MM.1S (cell line): ENCODE data around the gene MAN2A2.
"Not testable (repeated sequence)": the region's sequence is repeated elsewhere in the genome, so short reads cannot be mapped to it uniquely, and the experiment has no call there.

Experiments used
- DNase-seq: peaks from one replicate; pipeline ENCODE4 v3.0.0-alpha.2; 2015
- H2AFZ ChIP-seq: fragments of 300-600 bp; sonication (generic); 2 replicates; pipeline ENCODE4 v1.6.0; 2016; ENCODE audit warnings: antibody characterized with exemption, low read length
- H3F3A ChIP-seq: fragments of 300-600 bp; sonication (generic); 2 replicates; pipeline ENCODE4 v1.6.1; 2016; ENCODE audit warnings: mild to moderate bottlenecking, antibody characterized with exemption, low read length, moderate library complexity, mixed read lengths; ENCODE audit not compliant: insufficient read depth
- H3K27ac ChIP-seq: fragments of 300-600 bp; sonication (generic); 2 replicates; pipeline ENCODE4 v1.5.1; 2016; ENCODE audit warnings: mild to moderate bottlenecking, low read length
- H3K27me3 ChIP-seq: fragments of 300-600 bp; sonication (generic); replicated peaks from 2 replicates; pipeline ENCODE4 v1.6.0; 2016; ENCODE audit warnings: low read length; ENCODE audit not compliant: insufficient read depth
- H3K36me3 ChIP-seq: fragments of 300-600 bp; sonication (generic); replicated peaks from 2 replicates; pipeline ENCODE4 v1.6.1; 2016; ENCODE audit warnings: mild to moderate bottlenecking, low read length, mixed read lengths; ENCODE audit not compliant: insufficient read depth
- H3K4me1 ChIP-seq: fragments of 300-600 bp; sonication (generic); 2 replicates; pipeline ENCODE4 v1.6.1; 2016; ENCODE audit warnings: low read length, mixed read lengths
- H3K4me2 ChIP-seq: fragments of 300-600 bp; sonication (generic); 2 replicates; pipeline ENCODE4 v1.6.0; 2016; ENCODE audit warnings: low read depth, low read length
- H3K4me3 ChIP-seq: fragments of 300-600 bp; sonication (generic); 2 replicates; pipeline ENCODE4 v1.5.1; 2016; ENCODE audit warnings: low read length, mixed read lengths
- H3K79me2 ChIP-seq: fragments of 300-600 bp; sonication (generic); 2 replicates; pipeline ENCODE4 v1.6.1; 2016; ENCODE audit warnings: mixed run types, low read length, mixed read lengths
- H3K9ac ChIP-seq: fragments of 300-600 bp; sonication (generic); 2 replicates; pipeline ENCODE4 v1.6.1; 2016; ENCODE audit warnings: low read length, mixed read lengths
- H3K9me2 ChIP-seq: fragments of 300-600 bp; sonication (generic); replicated peaks from 2 replicates; pipeline ENCODE4 v1.6.1; 2016; ENCODE audit warnings: mild to moderate bottlenecking, low read length, mixed read lengths; ENCODE audit not compliant: insufficient read depth
- H3K9me3 ChIP-seq: fragments of 300-600 bp; sonication (generic); replicated peaks from 2 replicates; pipeline ENCODE4 v1.6.1; 2016; ENCODE audit warnings: mild to moderate bottlenecking, low read length, mixed read lengths; ENCODE audit not compliant: insufficient read depth
- H4K20me1 ChIP-seq: fragments of 300-600 bp; sonication (generic); 2 replicates; pipeline ENCODE4 v1.6.1; 2016; ENCODE audit warnings: mild to moderate bottlenecking, low read length, moderate library complexity, mixed read lengths; ENCODE audit not compliant: insufficient read depth
- EZH2 ChIP-seq: fragments of 300-600 bp; sonication (generic); optimal IDR thresholded peaks from 2 replicates; pipeline ENCODE3; 2017; ENCODE audit warnings: low read depth, mild to moderate bottlenecking, antibody characterized with exemption, low read length, mixed read lengths
- EZH2phosphoT487 ChIP-seq: fragments of 300-600 bp; sonication (generic); IDR thresholded peaks from 2 replicates; pipeline ENCODE4 v1.6.1; 2018; ENCODE audit warnings: antibody characterized with exemption, low read length
- TF ChIP-seq, protein P1 (sequence below): fragments of 300-600 bp; sonication (generic); IDR thresholded peaks from 2 replicates; pipeline ENCODE4 v1.5.1; 2016; ENCODE audit warnings: antibody characterized with exemption, low read length, mixed read lengths

The MAN2A2 gene

DNA sequence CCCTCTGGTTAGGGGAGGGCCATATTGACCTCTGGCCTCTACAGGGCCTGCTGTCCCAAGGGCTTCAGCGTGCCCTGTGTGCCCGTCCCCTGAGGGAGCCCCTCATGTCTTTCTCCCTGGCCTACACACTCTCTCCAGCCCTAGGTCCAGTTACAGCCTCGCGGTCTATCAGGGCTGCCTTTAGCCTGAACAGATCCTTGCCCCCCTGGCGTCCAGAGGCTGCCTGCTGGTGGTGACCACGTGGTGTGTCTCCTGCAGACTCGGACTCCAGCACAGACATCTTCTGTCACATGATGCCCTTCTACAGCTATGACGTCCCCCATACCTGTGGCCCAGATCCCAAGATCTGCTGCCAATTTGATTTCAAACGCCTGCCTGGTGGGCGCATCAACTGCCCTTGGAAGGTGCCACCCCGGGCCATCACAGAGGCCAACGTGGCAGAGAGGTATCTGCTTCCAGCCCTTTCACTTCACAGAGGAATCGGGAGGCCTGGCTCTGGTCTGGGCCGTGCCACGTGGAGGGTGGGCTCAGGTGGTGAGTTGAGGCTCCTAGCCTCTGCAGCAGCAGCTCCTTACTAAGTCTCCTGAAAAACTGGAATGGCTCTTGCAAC is 4.1 kb downstream of the MAN2A2 start:
- Histone ChIP-seq H3K9me3 (no peaks in the 10 kb centered on the region), H3K4me3 (no peak overlapping the region), H4K20me1 (no peaks in the 10 kb centered on the region), H3K9ac (no peak overlapping the region), H3F3A (peaks cover 15% of the 10 kb centered on the region), H3K4me2 (no peak overlapping the region), H3K9me2 (no peaks in the 10 kb centered on the region), H3K79me2 (peaks cover 25% of the 10 kb centered on the region), H3K4me1 (no peaks in the 10 kb centered on the region), H3K36me3 (0 out of 2 replicates have a peak, but pooled peaks cover 8% of the 10 kb centered on the region), H3K27ac (no peak overlapping the region), H2AFZ (no peak overlapping the region), H3K27me3 (no peaks in the 10 kb centered on the region)
- TF ChIP-seq EZH2phosphoT487 (no peak), EZH2 (no peak)
- TF ChIP-seq, protein P1, sequence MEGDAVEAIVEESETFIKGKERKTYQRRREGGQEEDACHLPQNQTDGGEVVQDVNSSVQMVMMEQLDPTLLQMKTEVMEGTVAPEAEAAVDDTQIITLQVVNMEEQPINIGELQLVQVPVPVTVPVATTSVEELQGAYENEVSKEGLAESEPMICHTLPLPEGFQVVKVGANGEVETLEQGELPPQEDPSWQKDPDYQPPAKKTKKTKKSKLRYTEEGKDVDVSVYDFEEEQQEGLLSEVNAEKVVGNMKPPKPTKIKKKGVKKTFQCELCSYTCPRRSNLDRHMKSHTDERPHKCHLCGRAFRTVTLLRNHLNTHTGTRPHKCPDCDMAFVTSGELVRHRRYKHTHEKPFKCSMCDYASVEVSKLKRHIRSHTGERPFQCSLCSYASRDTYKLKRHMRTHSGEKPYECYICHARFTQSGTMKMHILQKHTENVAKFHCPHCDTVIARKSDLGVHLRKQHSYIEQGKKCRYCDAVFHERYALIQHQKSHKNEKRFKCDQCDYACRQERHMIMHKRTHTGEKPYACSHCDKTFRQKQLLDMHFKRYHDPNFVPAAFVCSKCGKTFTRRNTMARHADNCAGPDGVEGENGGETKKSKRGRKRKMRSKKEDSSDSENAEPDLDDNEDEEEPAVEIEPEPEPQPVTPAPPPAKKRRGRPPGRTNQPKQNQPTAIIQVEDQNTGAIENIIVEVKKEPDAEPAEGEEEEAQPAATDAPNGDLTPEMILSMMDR: no peak
- no peak for DNase-seq

DNA sequence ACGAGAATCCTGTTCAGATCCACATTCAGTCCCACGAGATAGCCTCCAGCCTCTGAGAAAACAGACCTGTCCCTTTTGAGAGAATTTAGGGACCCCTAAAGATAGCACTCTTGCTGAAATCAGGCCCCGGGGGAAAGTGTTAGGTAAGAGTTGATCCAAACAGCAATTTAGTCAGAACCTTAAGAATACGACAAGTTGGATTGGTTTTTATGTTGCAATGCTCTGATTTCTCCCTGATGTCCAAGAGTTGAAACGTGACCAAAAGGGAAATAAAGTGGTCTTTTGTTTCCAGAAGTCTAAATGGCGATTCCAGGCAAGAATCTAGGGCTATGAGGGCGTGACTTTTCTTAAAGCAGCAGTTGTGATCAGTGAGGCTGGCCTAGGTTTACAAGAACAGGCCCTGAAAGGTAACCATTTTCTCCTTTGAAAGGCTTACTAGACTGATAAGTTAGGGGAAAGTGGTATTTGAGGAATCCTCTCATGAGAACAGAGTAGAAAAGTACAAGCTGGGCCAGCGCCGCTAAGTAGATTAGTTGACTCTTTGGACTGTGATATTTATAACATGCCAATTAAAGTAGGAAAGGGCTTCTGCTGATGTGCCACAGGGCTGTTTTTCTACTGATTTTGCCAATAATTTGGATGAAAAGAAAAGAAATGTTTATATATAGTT is 4.9 kb downstream of the MAN2A2 start:
- H3K27ac ChIP-seq: no peak overlapping the region
- H3K4me1 ChIP-seq: no peaks in the 10 kb centered on the region
- TF ChIP-seq, protein P1: no peak
- TF ChIP-seq EZH2phosphoT487 (no peak), EZH2 (no peak)
- H3K4me3 ChIP-seq: no peak overlapping the region
- H2AFZ ChIP-seq: no peak overlapping the region
- H3K79me2 ChIP-seq: peaks cover 25% of the 10 kb centered on the region
- no peak overlapping the region for H3K9ac ChIP-seq
- H3F3A ChIP-seq: peaks cover 11% of the 10 kb centered on the region
- no peaks in the 10 kb centered on the region for H3K9me2 ChIP-seq
- no peak overlapping the region for H3K4me2 ChIP-seq
- 0 out of 2 replicates have a peak, but pooled peaks cover 8% of the 10 kb centered on the region for H3K36me3 ChIP-seq
- H4K20me1 ChIP-seq: no peaks in the 10 kb centered on the region
- H3K27me3 ChIP-seq: no peaks in the 10 kb centered on the region
- no peaks in the 10 kb centered on the region for H3K9me3 ChIP-seq
- no peak for DNase-seq

DNA sequence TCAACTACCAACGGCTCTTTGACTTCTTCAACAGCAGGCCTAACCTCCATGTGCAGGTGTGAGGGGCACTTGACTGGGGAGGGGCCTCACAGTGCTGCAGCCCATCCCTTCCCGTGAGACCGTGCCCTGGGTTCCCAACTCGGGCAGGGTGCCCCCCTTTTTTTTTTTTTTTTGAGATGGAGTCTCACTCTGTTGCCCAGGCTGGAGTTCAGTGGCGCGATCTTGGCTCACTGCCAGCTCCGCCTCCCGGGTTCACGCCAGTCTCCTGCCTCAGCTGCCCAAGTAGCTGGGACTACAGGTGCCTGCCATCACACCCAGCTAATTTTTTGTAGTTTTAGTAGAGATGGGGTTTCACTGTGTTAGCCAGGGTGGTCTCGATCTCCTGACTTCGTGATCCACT is 6.3 kb downstream of the MAN2A2 start:
- H3K4me2 ChIP-seq, H4K20me1 ChIP-seq, H3K27ac ChIP-seq, H3K27me3 ChIP-seq, H3K4me3 ChIP-seq, H3K9ac ChIP-seq, DNase-seq, H3K9me3 ChIP-seq, H3F3A ChIP-seq, H2AFZ ChIP-seq, H3K4me1 ChIP-seq, H3K9me2 ChIP-seq, H3K36me3 ChIP-seq: not testable (repeated sequence)
- peaks cover 14% of the 10 kb centered on the region for H3K79me2 ChIP-seq

DNA sequence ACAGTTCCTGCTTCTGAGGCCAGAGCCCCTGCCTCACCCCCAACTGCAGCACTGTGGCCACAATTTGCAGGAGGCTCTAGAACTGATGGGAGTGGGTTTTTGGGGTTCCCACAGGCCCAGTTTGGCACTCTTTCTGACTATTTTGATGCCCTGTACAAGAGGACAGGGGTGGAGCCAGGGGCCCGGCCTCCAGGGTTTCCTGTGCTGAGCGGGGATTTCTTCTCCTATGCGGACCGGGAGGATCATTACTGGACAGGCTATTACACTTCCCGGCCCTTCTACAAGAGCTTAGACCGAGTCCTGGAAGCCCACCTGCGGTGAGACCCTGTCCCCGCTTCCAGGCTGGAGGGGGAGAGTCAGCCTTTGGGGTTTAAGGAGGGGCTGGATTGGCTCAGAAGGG is 6.9 kb downstream of the MAN2A2 start:
- Histone ChIP-seq H3K9ac (no peak overlapping the region), H3K36me3 (0 out of 2 replicates have a peak, but pooled peaks cover 8% of the 10 kb centered on the region), H2AFZ (no peak overlapping the region), H3K27me3 (no peaks in the 10 kb centered on the region), H3K4me2 (no peak overlapping the region), H3K27ac (no peak overlapping the region), H3F3A (no peaks in the 10 kb centered on the region; the same call in 1 of the 2 replicates), H3K9me2 (no peaks in the 10 kb centered on the region), H3K9me3 (no peaks in the 10 kb centered on the region), H3K79me2 (peaks cover 8% of the 10 kb centered on the region), H3K4me3 (no peak overlapping the region), H3K4me1 (no peaks in the 10 kb centered on the region), H4K20me1 (no peaks in the 10 kb centered on the region)
- DNase-seq: no peak
- TF ChIP-seq EZH2phosphoT487 (no peak), EZH2 (no peak)
- TF ChIP-seq, protein P1: no peak
